CD8-positive, alpha-beta memory T cell (primary cell): ENCODE data around the gene TTC9B. TPM values are rescaled to one million over a fixed set of nuclear protein-coding genes. Genes with fewer than 3 reads are reported as not detected.
"Not testable (repeated sequence)": the region's sequence is repeated elsewhere in the genome, so short reads cannot be mapped to it uniquely, and the experiment has no call there.

Experiments used
- CTCF ChIA-PET: fragments of 350-600 bp; sonication (Branson Sonifier 250); formaldehyde crosslinking; loops from one replicate; lab custom pipeline; 2021; ENCODE audit warnings: antibody characterized with exemption; lab: Charles Lee
- POLR2A ChIA-PET: fragments of 350-600 bp; sonication (Branson Sonifier 250); formaldehyde crosslinking; loops from one replicate; lab custom pipeline; 2021; ENCODE audit warnings: antibody characterized with exemption; lab: Charles Lee
- DNase-seq, 5 donors: peaks; one replicate each; pipeline versions ENCODE4 v3.0.0 to v3.0.0-alpha.2; 2020 to 2022; ENCODE audit warnings: mixed read lengths in 1 of 5
- H3K27ac ChIP-seq: one replicate; pipeline ENCODE4 v1.7.0; 2013; ENCODE audit warnings: low read depth, mild to moderate bottlenecking, low read length, moderate library complexity
- H3K27me3 ChIP-seq: 2 replicates; pipeline ENCODE4 v1.7.0; 2013; ENCODE audit warnings: low read length, mild to moderate bottlenecking; ENCODE audit not compliant: insufficient read depth, poor library complexity, severe bottlenecking
- H3K36me3 ChIP-seq: 2 replicates; pipeline ENCODE4 v1.7.0; 2013; ENCODE audit warnings: mild to moderate bottlenecking, low read length, moderate library complexity; ENCODE audit not compliant: insufficient read depth
- H3K4me1 ChIP-seq: 2 replicates; pipeline ENCODE4 v1.7.0; 2013; ENCODE audit warnings: mild to moderate bottlenecking, low read length, moderate library complexity; ENCODE audit not compliant: insufficient read depth
- H3K4me3 ChIP-seq: 2 replicates; pipeline ENCODE4 v1.7.0; 2013; ENCODE audit warnings: mild to moderate bottlenecking, low read length
- H3K9me3 ChIP-seq: 2 replicates; pipeline ENCODE4 v1.7.0; 2013; ENCODE audit warnings: mild to moderate bottlenecking, low read length
- H3K27ac Mint-ChIP-seq, 8 donors: one replicate each; pipeline ENCODE4 v1.8.0; 2020 to 2021; ENCODE audit warnings: mixed read lengths in 8 of 8, mild to moderate bottlenecking in 6 of 8, inconsistent platforms in 3 of 8, moderate library complexity in 3 of 8
- H3K27me3 Mint-ChIP-seq, 2 donors: one replicate each; pipeline ENCODE4 v1.8.0; 2020 to 2021; ENCODE audit warnings: mixed read lengths in 2 of 2, mild to moderate bottlenecking in 1 of 2, moderate library complexity in 1 of 2
- H3K36me3 Mint-ChIP-seq, 3 donors: one replicate each; pipeline ENCODE4 v1.8.0; 2020 to 2021; ENCODE audit warnings: mixed read lengths in 3 of 3, inconsistent platforms in 1 of 3, mild to moderate bottlenecking in 1 of 3
- H3K4me1 Mint-ChIP-seq, 3 donors: one replicate each; pipeline ENCODE4 v1.8.0; 2020 to 2021; ENCODE audit warnings: mixed read lengths in 3 of 3, inconsistent platforms in 1 of 3, mild to moderate bottlenecking in 1 of 3
- H3K4me3 Mint-ChIP-seq, 7 donors: one replicate each; pipeline ENCODE4 v1.8.0; 2020 to 2021; ENCODE audit warnings: mixed read lengths in 7 of 7, mild to moderate bottlenecking in 6 of 7, moderate library complexity in 4 of 7, inconsistent platforms in 2 of 7
- H3K9me3 Mint-ChIP-seq, 5 donors: one replicate each; pipeline ENCODE4 v1.8.0; 2020 to 2022; ENCODE audit warnings: mixed read lengths in 5 of 5, mild to moderate bottlenecking in 3 of 5, moderate library complexity in 2 of 5, inconsistent platforms in 1 of 5
- polyA plus RNA-seq: library from polyadenylated mRNA; unstranded; fragments of 300-500 nt; fragmentation: Illumina TruSeq; gene quantifications from one replicate; pipeline ENCODE4 v1.2.3, GENCODE V29; 2021
- total RNA-seq, 2 experiments: library from RNA; stranded (reverse); gene quantifications; one replicate each; pipeline ENCODE4 v1.2.3, GENCODE V29; 2021

TTC9B gene
- total and polyA plus RNA-seq, 3 experiments from 2014 or later: not detected

DNA sequence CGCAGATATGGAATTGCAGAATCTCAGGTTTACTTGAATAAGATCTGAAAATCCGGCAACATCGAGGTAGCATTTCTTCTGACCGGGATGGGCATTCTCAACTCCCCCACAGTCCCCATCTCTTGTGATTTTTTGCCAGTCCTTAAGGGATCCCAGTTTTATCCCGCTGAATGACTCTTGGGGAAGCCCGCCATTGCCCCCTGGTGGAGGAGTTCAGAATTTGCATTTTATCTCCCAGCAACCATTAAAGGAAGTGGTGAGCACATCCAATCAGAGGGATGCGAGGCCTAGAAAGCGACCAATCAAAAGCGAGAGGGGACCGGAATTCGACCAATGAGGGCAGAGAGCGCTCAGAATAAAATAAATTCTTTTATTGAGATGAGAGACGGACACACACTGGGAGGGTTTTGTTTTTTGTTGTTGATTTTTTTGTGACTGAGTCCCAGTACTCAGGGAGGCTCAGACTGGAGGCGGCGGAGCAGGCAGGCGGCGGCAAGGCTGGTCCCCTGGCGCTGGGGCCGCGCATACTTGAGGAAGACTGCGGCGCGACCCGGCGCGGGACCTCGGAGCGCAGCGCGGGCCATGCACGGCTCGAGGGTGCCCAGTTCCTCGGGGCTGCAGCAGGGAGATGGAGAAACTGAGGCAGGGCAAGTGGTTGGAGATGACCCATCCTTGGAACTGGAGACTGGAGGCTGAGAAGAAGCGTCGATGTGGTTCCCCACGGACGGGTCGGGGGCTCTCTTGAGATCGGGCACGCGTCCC is 3.9 kb upstream of the TTC9B start:
- Mint-ChIP-seq H3K9me3 (peaks cover 0 to 8% (median 0%) of the 10 kb centered on the region in 5 donors), H3K27me3 (peaks cover 46 to 64% of the 10 kb centered on the region in 2 donors), H3K4me1 (peaks cover 11 to 25% (median 17%) of the 10 kb centered on the region in 3 donors), H3K36me3 (peaks cover 0 to 5% (median 3%) of the 10 kb centered on the region in 3 donors), H3K27ac (peak overlapping the region in 4 of 8 donors; percentile 3 to 50 (median 24)), H3K4me3 (peak overlapping the region in 6 of 7 donors; percentile 19 to 52 (median 32))
- CTCF ChIA-PET: interaction anchor here (2.5 kb wide), 1 partner anchor 81 kb away, joined by 14 read pairs; no protein-coding TSS in a partner anchor
- no peaks in the 10 kb centered on the region for H3K9me3 ChIP-seq
- no peak overlapping the region for H3K27ac ChIP-seq
- no peak overlapping the region for H3K4me3 ChIP-seq
- peaks cover 37% of the 10 kb centered on the region for H3K27me3 ChIP-seq
- H3K36me3 ChIP-seq: no peaks in the 10 kb centered on the region
- POLR2A ChIA-PET: no interaction called here
- peaks cover 26% of the 10 kb centered on the region for H3K4me1 ChIP-seq
- DNase-seq: peak; percentile 55 to 82 (median 77)

DNA sequence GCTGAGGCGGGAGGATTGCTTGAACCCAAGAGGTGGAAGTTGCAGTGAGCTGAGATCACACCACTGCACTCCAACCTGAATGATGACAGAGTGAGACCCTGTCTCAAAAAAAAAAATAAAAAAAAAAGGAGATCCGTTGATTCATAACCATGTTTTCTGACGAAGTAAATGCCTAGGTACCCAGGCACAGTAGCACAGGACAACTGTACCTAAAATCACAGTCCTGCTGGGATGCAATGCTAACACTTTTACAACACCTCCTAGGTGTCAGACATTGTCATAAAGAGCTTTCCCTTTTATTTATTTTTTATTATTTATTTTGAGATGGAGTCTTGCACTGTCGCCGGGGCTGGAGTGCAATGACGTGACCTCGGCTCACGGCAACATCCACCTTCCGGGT is 2.5 kb upstream of the TTC9B start:
- Histone ChIP-seq H3K9me3 (no peaks in the 10 kb centered on the region), H3K27ac (no peak overlapping the region), H3K27me3 (peaks cover 42% of the 10 kb centered on the region), H3K36me3 (no peaks in the 10 kb centered on the region), H3K4me3 (no peak overlapping the region), H3K4me1 (peaks cover 14% of the 10 kb centered on the region)
- H3K4me3 Mint-ChIP-seq: no peak overlapping the region
- CTCF ChIA-PET: interaction anchor here (2.5 kb wide), 1 partner anchor 80 kb away, joined by 14 read pairs; no protein-coding TSS in a partner anchor
- H3K36me3 Mint-ChIP-seq: peaks cover 0 to 4% (median 4%) of the 10 kb centered on the region in 3 donors
- peaks cover 11 to 15% (median 11%) of the 10 kb centered on the region in 3 donors for H3K4me1 Mint-ChIP-seq
- peak overlapping the region in 1 of 8 donors; percentile 63 for H3K27ac Mint-ChIP-seq
- peaks cover 0 to 12% (median 0%) of the 10 kb centered on the region in 5 donors for H3K9me3 Mint-ChIP-seq
- H3K27me3 Mint-ChIP-seq: peaks cover 50 to 65% of the 10 kb centered on the region in 2 donors
- DNase-seq: no peak
- POLR2A ChIA-PET: no interaction called here

DNA sequence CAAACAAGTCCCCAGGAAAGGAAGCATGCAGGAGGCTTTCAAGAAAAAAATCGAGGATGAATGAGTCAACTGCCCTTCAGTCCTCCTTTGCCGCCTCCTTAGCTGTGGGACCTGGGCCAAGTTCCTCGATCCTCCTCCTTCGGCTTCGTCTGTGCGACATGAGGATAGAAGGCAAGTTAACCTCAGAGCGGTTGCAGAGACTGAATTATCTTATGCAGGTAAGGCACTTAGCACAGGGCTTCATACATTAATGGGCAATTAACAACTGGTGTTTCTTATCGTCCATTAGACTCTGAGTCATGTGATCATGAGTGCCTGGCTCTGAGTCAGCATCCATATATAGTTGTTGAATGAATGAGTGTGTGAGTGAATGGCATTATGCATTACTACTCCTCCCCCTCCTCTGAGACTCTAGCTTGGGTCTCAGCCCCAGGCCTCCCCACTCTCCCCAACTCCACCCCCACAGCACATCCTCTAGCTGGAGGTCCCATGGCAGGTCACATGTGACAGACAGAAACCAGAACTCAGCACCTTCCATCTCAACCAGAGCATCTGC is 1.6 kb upstream of the TTC9B start:
- DNase-seq: no peak
- no peak overlapping the region for H3K4me3 ChIP-seq
- H3K27me3 Mint-ChIP-seq: peaks cover 41 to 57% of the 10 kb centered on the region in 2 donors
- no peak overlapping the region for H3K4me3 Mint-ChIP-seq
- peaks cover 0 to 4% (median 0%) of the 10 kb centered on the region in 3 donors for H3K36me3 Mint-ChIP-seq
- peaks cover 10% of the 10 kb centered on the region for H3K4me1 ChIP-seq
- no peak overlapping the region for H3K27ac ChIP-seq
- H3K27ac Mint-ChIP-seq: peak overlapping the region in 1 of 8 donors; percentile 63
- peaks cover 36% of the 10 kb centered on the region for H3K27me3 ChIP-seq
- H3K9me3 Mint-ChIP-seq: peaks cover 0 to 6% (median 0%) of the 10 kb centered on the region in 5 donors
- ChIA-PET POLR2A (interaction anchor here (0.5 kb wide), 1 partner anchor 225 kb away, joined by 3 read pairs; no protein-coding TSS in a partner anchor), CTCF (interaction anchor here (2.5 kb wide), 1 partner anchor 79 kb away, joined by 14 read pairs; no protein-coding TSS in a partner anchor)
- H3K36me3 ChIP-seq: no peaks in the 10 kb centered on the region
- H3K4me1 Mint-ChIP-seq: peaks cover 6 to 10% (median 8%) of the 10 kb centered on the region in 3 donors
- H3K9me3 ChIP-seq: no peaks in the 10 kb centered on the region

DNA sequence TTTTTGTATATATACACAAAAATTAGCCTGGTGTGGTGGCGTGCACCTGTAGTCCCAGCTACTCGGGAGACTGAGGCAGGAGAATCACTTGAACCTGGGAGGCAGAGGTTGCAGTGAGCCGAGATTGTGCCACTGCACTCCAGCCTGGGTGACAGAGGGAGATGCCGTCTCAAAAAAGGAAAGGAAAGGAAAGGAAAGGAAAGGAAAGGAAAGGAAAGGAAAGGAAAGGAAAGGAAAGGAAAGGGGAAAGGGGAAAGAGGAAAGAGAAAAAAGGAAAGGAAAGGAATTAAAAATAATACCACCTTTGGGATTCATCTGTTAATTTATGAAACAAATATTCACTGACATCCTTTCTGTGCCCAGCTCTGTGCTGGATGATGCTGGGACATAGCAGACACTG is 845 bp upstream of the TTC9B start:
- peaks cover 29% of the 10 kb centered on the region for H3K27me3 ChIP-seq
- peaks cover 6 to 10% (median 8%) of the 10 kb centered on the region in 3 donors for H3K4me1 Mint-ChIP-seq
- H3K9me3 Mint-ChIP-seq, H3K27ac ChIP-seq, POLR2A ChIA-PET, H3K4me3 ChIP-seq, H3K4me3 Mint-ChIP-seq, H3K36me3 Mint-ChIP-seq, DNase-seq, H3K36me3 ChIP-seq, H3K9me3 ChIP-seq, H3K4me1 ChIP-seq: not testable (repeated sequence)
- peaks cover 38 to 49% of the 10 kb centered on the region in 2 donors for H3K27me3 Mint-ChIP-seq
- peak overlapping the region in 1 of 8 donors; percentile 41 for H3K27ac Mint-ChIP-seq
- CTCF ChIA-PET: interaction anchor here (1.1 kb wide), 1 partner anchor 53 kb away, joined by 3 read pairs; no protein-coding TSS in a partner anchor

DNA sequence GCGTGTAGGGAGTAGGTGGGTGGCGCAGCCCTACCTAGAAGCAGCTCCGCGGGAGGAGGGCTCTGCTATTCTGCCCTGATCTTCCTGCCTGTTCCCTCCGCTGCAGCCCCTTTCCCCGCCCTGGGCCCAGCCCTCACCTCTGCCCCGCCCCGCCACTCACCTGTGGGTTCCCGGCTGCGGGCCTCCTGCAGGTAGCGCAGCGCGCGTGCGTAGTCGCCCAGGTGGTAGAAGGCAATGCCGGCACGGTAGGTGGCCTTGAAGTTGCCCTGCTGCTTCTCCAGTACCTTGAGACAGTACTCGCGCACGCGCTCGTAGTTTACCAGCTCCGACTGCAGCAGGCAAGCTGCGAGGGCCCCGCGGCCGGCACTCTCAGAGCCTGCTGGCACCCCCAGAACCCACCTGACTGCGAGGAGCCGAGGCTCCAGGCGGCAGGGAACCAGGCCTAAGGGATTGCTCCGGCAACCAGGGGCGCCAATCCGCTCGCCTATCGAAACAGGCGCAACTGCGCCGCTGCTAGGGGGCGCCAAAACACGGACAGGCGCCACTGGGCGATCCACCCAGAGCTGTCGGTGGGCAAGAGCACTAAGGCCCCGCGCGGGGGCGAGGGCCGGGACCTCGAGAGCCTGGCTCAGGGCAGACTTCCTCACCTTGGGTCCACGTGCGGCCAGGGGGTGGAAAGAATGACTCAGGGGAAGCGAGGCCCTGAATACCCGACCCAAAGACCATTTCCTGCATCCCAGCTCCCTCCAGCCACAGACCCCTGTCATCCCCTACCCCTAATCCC is 965 bp downstream of the TTC9B start:
- DNase-seq: no peak
- H3K36me3 Mint-ChIP-seq: peaks cover 0 to 7% (median 7%) of the 10 kb centered on the region in 3 donors
- Histone ChIP-seq H3K27ac (no peak overlapping the region), H3K36me3 (no peaks in the 10 kb centered on the region), H3K4me1 (no peaks in the 10 kb centered on the region), H3K27me3 (peaks cover 23% of the 10 kb centered on the region), H3K4me3 (no peak overlapping the region), H3K9me3 (no peaks in the 10 kb centered on the region)
- peaks cover 35 to 44% of the 10 kb centered on the region in 2 donors for H3K27me3 Mint-ChIP-seq
- POLR2A ChIA-PET: no interaction called here
- H3K9me3 Mint-ChIP-seq: peaks cover 0 to 6% (median 0%) of the 10 kb centered on the region in 5 donors
- no peak overlapping the region for H3K27ac Mint-ChIP-seq
- CTCF ChIA-PET: interaction anchor here (0.9 to 1.4 kb wide), 3 partner anchors 27 to 77 kb away, joined by 3 to 5 read pairs (median 3); no protein-coding TSS in a partner anchor
- H3K4me1 Mint-ChIP-seq: peaks cover 5 to 8% (median 7%) of the 10 kb centered on the region in 3 donors
- peak overlapping the region in 1 of 7 donors; percentile 27 for H3K4me3 Mint-ChIP-seq

DNA sequence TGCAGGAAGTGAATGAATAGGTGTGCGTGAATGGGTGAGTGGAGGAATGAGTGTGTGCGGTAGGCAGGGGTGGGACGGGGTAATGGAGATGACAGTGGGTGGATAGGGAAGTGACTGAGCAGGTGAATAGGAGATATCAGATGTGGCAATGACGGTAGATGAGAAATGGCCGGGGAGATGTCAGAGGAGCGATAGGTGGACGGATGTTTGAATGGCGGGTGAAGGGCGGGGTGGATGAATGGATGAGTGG is 1.5 kb downstream of the TTC9B start:
- DNase-seq: no peak
- no peak overlapping the region for H3K27ac ChIP-seq
- H3K27me3 Mint-ChIP-seq: peaks cover 31 to 39% of the 10 kb centered on the region in 2 donors
- ChIA-PET CTCF (interaction anchor here (0.9 kb wide), 1 partner anchor 76 kb away, joined by 3 read pairs; no protein-coding TSS in a partner anchor), POLR2A (no interaction called here)
- H3K4me1 ChIP-seq: no peaks in the 10 kb centered on the region
- H3K4me3 ChIP-seq: no peak overlapping the region
- no peaks in the 10 kb centered on the region for H3K9me3 ChIP-seq
- H3K36me3 Mint-ChIP-seq: peaks cover 0 to 10% (median 6%) of the 10 kb centered on the region in 3 donors
- no peak overlapping the region for H3K27ac Mint-ChIP-seq
- H3K36me3 ChIP-seq: no peaks in the 10 kb centered on the region
- H3K4me3 Mint-ChIP-seq: no peak overlapping the region
- H3K27me3 ChIP-seq: peaks cover 23% of the 10 kb centered on the region
- peaks cover 0 to 4% (median 2%) of the 10 kb centered on the region in 3 donors for H3K4me1 Mint-ChIP-seq
- H3K9me3 Mint-ChIP-seq: peaks cover 0 to 6% (median 0%) of the 10 kb centered on the region in 5 donors

DNA sequence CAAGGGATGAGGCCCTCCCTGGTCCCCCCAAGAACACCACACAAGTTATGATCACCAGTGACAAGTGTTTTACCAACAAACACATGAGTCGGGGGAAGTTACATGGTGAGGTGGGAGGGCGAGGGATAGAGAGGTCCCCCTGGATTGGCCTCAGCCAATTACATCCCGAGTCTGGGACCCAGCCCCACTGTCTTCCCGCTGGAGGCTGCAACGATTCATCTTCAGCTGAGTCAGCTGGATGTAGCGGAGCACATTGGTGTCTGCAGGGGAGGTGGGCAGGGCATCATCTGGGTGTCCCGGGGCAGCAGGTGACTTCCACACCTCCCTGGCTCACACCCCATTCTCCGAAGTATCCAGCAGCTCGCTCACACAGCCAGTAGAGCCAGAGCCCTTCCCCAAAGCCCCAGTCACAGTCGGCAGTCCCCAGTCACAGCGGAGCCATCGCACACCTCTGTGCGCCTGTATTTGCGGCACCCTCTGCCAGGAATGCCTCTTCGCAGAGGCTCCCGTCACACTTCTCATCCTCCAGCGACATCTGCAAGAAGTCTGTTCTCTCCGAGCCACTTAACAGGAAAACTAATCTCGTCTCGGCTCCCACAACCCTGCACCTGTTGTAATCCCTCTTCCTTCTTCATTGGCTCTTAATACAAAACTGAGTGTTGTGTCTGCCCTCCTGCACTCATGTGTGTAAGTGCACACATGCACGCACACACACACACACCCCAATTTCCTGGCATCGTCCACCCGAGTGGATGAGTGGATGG is 2.0 kb downstream of the TTC9B start:
- no peaks in the 10 kb centered on the region for H3K36me3 ChIP-seq
- no peak overlapping the region for H3K4me3 ChIP-seq
- no peaks in the 10 kb centered on the region for H3K9me3 ChIP-seq
- Mint-ChIP-seq H3K27me3 (peaks cover 27 to 34% of the 10 kb centered on the region in 2 donors), H3K4me3 (no peak overlapping the region), H3K4me1 (peaks cover 0 to 4% (median 2%) of the 10 kb centered on the region in 3 donors), H3K36me3 (peaks cover 0 to 15% (median 9%) of the 10 kb centered on the region in 3 donors), H3K27ac (peak overlapping the region in 1 of 8 donors; percentile 52), H3K9me3 (peaks cover 0 to 6% (median 0%) of the 10 kb centered on the region in 5 donors)
- ChIA-PET CTCF (no interaction called here), POLR2A (no interaction called here)
- DNase-seq: no peak
- no peaks in the 10 kb centered on the region for H3K4me1 ChIP-seq
- H3K27me3 ChIP-seq: peaks cover 23% of the 10 kb centered on the region
- H3K27ac ChIP-seq: no peak overlapping the region
